ENCODE data around the gene DCAF7. TPM values are rescaled to one million over a fixed set of nuclear protein-coding genes. Genes with fewer than 3 reads are reported as not detected.

DCAF7 gene
- total RNA-seq, result 20.3 and 24.0 TPM in 2 replicates

GRCh38 chr17:63549946-63550816 is at the start of gene DCAF7:
DCAF7 (plus strand) TSS chr17:63550477; CDS start chr17:63550678, 201 bp downstream.

GRCh38 chr17:63523253-63523855 is 26.9 kb upstream of the DCAF7 start, which contains the start of gene KCNH6:
KCNH6 (plus strand) TSS chr17:63523358; CDS start chr17:63523414, 56 bp downstream.

GRCh38 chr17:63600569-63601438 is 50.5 kb downstream of the DCAF7 start, which contains the start of gene TACO1:
TACO1 (plus strand) TSS chr17:63600895; CDS start chr17:63601084, 189 bp downstream.

GRCh38 chr17:63621684-63622573 is 71.7 kb downstream of the DCAF7 start, which contains the start of gene MAP3K3:
MAP3K3 (plus strand) TSS chr17:63622417; CDS start chr17:63622760, 343 bp downstream.

Other genes starting within 250 kb of the DCAF7 start
- gene CYB561, start 104.2 kb upstream of the DCAF7 start, total RNA-seq, result 9.1 and 10.0 TPM in 2 replicates
- 22.8 and 41.0 TPM in 2 replicates for gene ACE, start 73.4 kb upstream of the DCAF7 start, total RNA-seq
- not detected in 2 replicates for gene KCNH6, start 27.1 kb upstream of the DCAF7 start, total RNA-seq
- gene TACO1, start 50.4 kb downstream of the DCAF7 start, total RNA-seq, result 14.9 and 16.1 TPM in 2 replicates
- 26.4 and 28.0 TPM in 2 replicates for gene MAP3K3, start 71.9 kb downstream of the DCAF7 start, total RNA-seq
- 13.9 and 16.3 TPM in 2 replicates for gene LIMD2, start 149.6 kb downstream of the DCAF7 start, total RNA-seq
- 13.6 and 18.1 TPM in 2 replicates for gene STRADA, start 191.3 kb downstream of the DCAF7 start, total RNA-seq
- gene CCDC47, start 223.1 kb downstream of the DCAF7 start, total RNA-seq, result 27.9 and 38.9 TPM in 2 replicates
- gene DDX42, start 223.7 kb downstream of the DCAF7 start, total RNA-seq, result 28.0 and 46.6 TPM in 2 replicates

All from pericardium fibroblast (primary cell).